ENCODE results near the gene KCNK13. TPM values are rescaled to one million over a fixed set of nuclear protein-coding genes. Genes with fewer than 3 reads are reported as not detected.

KCNK13 gene
- total and polyA plus RNA-seq, 2 experiments from 2014 or later = 0.21 to 1.0 TPM

- no peak overlapping the region for H3K4me3 ChIP-seq
- ATAC-seq = no peak
- no peaks in the 10 kb centered on the region for H3K27me3 ChIP-seq (ENCODE audit: insufficient read depth)
- H3K27me3 Mint-ChIP-seq (ENCODE audit: insufficient read depth, low read depth, poor library complexity) = no peaks in the 10 kb centered on the region
- 0 out of 2 replicates have a peak, but pooled peaks cover 5% of the 10 kb centered on the region for H3K9me2 ChIP-seq (ENCODE audit: insufficient read depth)
- peaks cover 2% of the 10 kb centered on the region; the same call in 1 of the 3 replicates for H3K9me3 Mint-ChIP-seq
- no peak overlapping the region for H3K4me3 Mint-ChIP-seq
- H3F3A ChIP-seq (replicated peaks; ENCODE audit: low read depth) = no peaks in the 10 kb centered on the region
- no peaks in the 10 kb centered on the region for H3K79me2 ChIP-seq (replicated peaks; ENCODE audit: insufficient read depth)
- no peak overlapping the region for H3K27ac Mint-ChIP-seq
- H2AFZ ChIP-seq = no peak overlapping the region
- H3K36me3 Mint-ChIP-seq (ENCODE audit: low read depth) = no peaks in the 10 kb centered on the region
- H3K4me1 ChIP-seq (ENCODE audit: insufficient read depth) = no peaks in the 10 kb centered on the region
- no peak for TF ChIP-seq NANOG (IDR thresholded peaks at IDR 0.05; ENCODE audit: borderline replicate concordance)
- no peak for TF ChIP-seq CREB1 (CRISPR knock-in tag; IDR thresholded peaks at IDR 0.05; ENCODE audit: low read depth)
- TF ChIP-seq JUNB (IDR thresholded peaks at IDR 0.05; ENCODE audit: unreplicated experiment) = no peak
- no peak for TF ChIP-seq POLR2AphosphoS5 (IDR thresholded peaks at IDR 0.05; ENCODE audit: low read depth)
- TF ChIP-seq EZH2phosphoT487 (IDR thresholded peaks at IDR 0.05; ENCODE audit: unreplicated experiment) = no peak
- no peak for DNase-seq (ENCODE audit: low spot score)
- H3K4me1 Mint-ChIP-seq = no peaks in the 10 kb centered on the region
- no peaks in the 10 kb centered on the region for H3K36me3 ChIP-seq (ENCODE audit: insufficient read depth)
- no peak overlapping the region for H3K4me2 ChIP-seq
- no peaks in the 10 kb centered on the region for H4K20me1 ChIP-seq (replicated peaks; ENCODE audit: insufficient read depth)
- H3K27ac ChIP-seq (ENCODE audit: low read depth) = no peak overlapping the region
Observed at GRCh38 chr14:90115780-90116179, 54.0 kb downstream of the KCNK13 start.

- H3K4me3 Mint-ChIP-seq = no peak overlapping the region
- peaks cover 2% of the 10 kb centered on the region; the same call in 1 of the 3 replicates for H3K9me3 Mint-ChIP-seq
Observed at GRCh38 chr14:90116444-90116843, 54.6 kb downstream of the KCNK13 start.

More at GRCh38 chr14:90116444-90116843, 54.6 kb downstream of the KCNK13 start:
- H3K27ac Mint-ChIP-seq = no peak overlapping the region
- DNase-seq (ENCODE audit: low spot score) (no peak), ATAC-seq (no peak)
- no peaks in the 10 kb centered on the region for H4K20me1 ChIP-seq (replicated peaks; ENCODE audit: insufficient read depth)
- no peak overlapping the region for H3K27ac ChIP-seq (ENCODE audit: low read depth)
- H3K27me3 ChIP-seq (ENCODE audit: insufficient read depth) = no peaks in the 10 kb centered on the region
- no peaks in the 10 kb centered on the region for H3K4me1 ChIP-seq (ENCODE audit: insufficient read depth)
- no peak for TF ChIP-seq EZH2phosphoT487 (IDR thresholded peaks at IDR 0.05; ENCODE audit: unreplicated experiment)
- TF ChIP-seq JUNB (IDR thresholded peaks at IDR 0.05; ENCODE audit: unreplicated experiment) = no peak
- TF ChIP-seq EZH2 (IDR thresholded peaks at IDR 0.05; ENCODE audit: low read depth, unreplicated experiment) = no peak
- no peak for TF ChIP-seq POLR2AphosphoS5 (IDR thresholded peaks at IDR 0.05; ENCODE audit: low read depth)
- no peak for TF ChIP-seq ZNF331 (CRISPR knock-in tag; IDR thresholded peaks at IDR 0.05; ENCODE audit: low read depth)
- TF ChIP-seq, protein P1, sequence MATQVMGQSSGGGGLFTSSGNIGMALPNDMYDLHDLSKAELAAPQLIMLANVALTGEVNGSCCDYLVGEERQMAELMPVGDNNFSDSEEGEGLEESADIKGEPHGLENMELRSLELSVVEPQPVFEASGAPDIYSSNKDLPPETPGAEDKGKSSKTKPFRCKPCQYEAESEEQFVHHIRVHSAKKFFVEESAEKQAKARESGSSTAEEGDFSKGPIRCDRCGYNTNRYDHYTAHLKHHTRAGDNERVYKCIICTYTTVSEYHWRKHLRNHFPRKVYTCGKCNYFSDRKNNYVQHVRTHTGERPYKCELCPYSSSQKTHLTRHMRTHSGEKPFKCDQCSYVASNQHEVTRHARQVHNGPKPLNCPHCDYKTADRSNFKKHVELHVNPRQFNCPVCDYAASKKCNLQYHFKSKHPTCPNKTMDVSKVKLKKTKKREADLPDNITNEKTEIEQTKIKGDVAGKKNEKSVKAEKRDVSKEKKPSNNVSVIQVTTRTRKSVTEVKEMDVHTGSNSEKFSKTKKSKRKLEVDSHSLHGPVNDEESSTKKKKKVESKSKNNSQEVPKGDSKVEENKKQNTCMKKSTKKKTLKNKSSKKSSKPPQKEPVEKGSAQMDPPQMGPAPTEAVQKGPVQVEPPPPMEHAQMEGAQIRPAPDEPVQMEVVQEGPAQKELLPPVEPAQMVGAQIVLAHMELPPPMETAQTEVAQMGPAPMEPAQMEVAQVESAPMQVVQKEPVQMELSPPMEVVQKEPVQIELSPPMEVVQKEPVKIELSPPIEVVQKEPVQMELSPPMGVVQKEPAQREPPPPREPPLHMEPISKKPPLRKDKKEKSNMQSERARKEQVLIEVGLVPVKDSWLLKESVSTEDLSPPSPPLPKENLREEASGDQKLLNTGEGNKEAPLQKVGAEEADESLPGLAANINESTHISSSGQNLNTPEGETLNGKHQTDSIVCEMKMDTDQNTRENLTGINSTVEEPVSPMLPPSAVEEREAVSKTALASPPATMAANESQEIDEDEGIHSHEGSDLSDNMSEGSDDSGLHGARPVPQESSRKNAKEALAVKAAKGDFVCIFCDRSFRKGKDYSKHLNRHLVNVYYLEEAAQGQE (IDR thresholded peaks at IDR 0.05; ENCODE audit: unreplicated experiment) = no peak
- no peak for TF ChIP-seq ZNF114 (CRISPR knock-in tag; IDR thresholded peaks at IDR 0.05)
- H3K79me2 ChIP-seq (replicated peaks; ENCODE audit: insufficient read depth) = no peaks in the 10 kb centered on the region
- no peak overlapping the region for H2AFZ ChIP-seq
- H3K9me2 ChIP-seq (ENCODE audit: insufficient read depth) = 0 out of 2 replicates have a peak, but pooled peaks cover 6% of the 10 kb centered on the region
- no peaks in the 10 kb centered on the region for H3K4me1 Mint-ChIP-seq
- no peaks in the 10 kb centered on the region for H3F3A ChIP-seq (replicated peaks; ENCODE audit: low read depth)
- no peaks in the 10 kb centered on the region for H3K27me3 Mint-ChIP-seq (ENCODE audit: insufficient read depth, low read depth, poor library complexity)
- H3K4me2 ChIP-seq = no peak overlapping the region
- H3K4me3 ChIP-seq = no peak overlapping the region
- no peaks in the 10 kb centered on the region for H3K36me3 ChIP-seq (ENCODE audit: insufficient read depth)
- H3K36me3 Mint-ChIP-seq (ENCODE audit: low read depth) = no peaks in the 10 kb centered on the region

Data from GM23338 (cell line).